GM23248 (cell line): ENCODE data around the gene TGM3.

ENCODE experiments used
- EZH2 ChIP-seq: fragments of 200-600 bp; sonication (generic); IDR thresholded peaks from 2 replicates; pipeline ENCODE4 v1.6.1; 2018; ENCODE audit warnings: antibody characterized with exemption, mild to moderate bottlenecking; ENCODE audit not compliant: insufficient read depth, poor library complexity, severe bottlenecking
- EZH2phosphoT487 ChIP-seq: fragments of 200-600 bp; sonication (generic); IDR thresholded peaks from 2 replicates; pipeline ENCODE4 v1.6.1; 2018; ENCODE audit warnings: antibody characterized with exemption, moderate library complexity, mild to moderate bottlenecking, low read depth; ENCODE audit not compliant: insufficient read depth

DNA sequence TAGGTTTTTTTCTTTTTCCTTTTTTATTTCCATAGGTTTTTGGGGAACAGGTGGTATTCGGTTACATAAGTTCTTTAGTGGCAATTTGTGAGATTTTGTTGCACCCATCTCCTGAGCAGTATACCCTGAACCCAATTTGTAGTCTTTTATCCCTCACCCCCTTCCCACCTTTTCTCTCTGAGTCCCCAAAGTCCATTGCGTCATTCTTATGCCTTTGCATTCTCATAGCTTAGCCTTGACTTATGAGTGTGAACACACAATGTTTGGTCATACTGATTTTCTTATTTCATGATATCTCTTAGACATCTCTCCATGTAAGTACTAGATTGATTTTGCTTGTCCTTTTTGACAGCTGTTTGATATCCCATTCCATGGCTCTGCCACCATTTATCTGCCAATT is 27.2 kb downstream of the TGM3 start:
- TF ChIP-seq EZH2 (no peak), EZH2phosphoT487 (no peak)
